SU-DHL-6 (cell line): ENCODE data around the gene PDCD7.

Experiments
- H2AFZ ChIP-seq: fragments of 200-600 bp; sonication (generic); 2 replicates; pipeline ENCODE4 v1.6.1; 2014; ENCODE audit warnings: low read depth, mild to moderate bottlenecking, moderate library complexity, mixed read lengths, antibody characterized with exemption, low read length; ENCODE audit not compliant: severe bottlenecking
- H3F3A ChIP-seq: fragments of 200-600 bp; shearing (Covaris generic); 2 replicates; pipeline ENCODE4 v1.6.0; 2016; ENCODE audit warnings: antibody characterized with exemption, mild to moderate bottlenecking; ENCODE audit not compliant: insufficient read depth
- H3K27ac ChIP-seq: fragments of 200-600 bp; sonication (generic); 2 replicates; pipeline ENCODE4 v1.5.1; 2016; ENCODE audit warnings: low read depth, mild to moderate bottlenecking, low read length, moderate library complexity, mixed read lengths
- H3K27me3 ChIP-seq: fragments of 200-600 bp; sonication (generic), shearing (Covaris generic); 2 replicates; pipeline ENCODE4 v1.6.0; 2014; ENCODE audit warnings: mild to moderate bottlenecking, low read length
- H3K36me3 ChIP-seq: fragments of 200-600 bp; sonication (generic); 2 replicates; pipeline ENCODE4 v1.6.1; 2014; ENCODE audit warnings: mild to moderate bottlenecking, low read length, mixed read lengths
- H3K4me2 ChIP-seq: fragments of 300-600, 200-600 bp; shearing (Covaris generic), sonication (generic); 2 replicates; pipeline ENCODE4 v1.6.0; 2014; ENCODE audit warnings: low read length, low read depth, mild to moderate bottlenecking; ENCODE audit not compliant: poor library complexity, severe bottlenecking
- H3K4me3 ChIP-seq: fragments of 200-600 bp; sonication (generic); 2 replicates; pipeline ENCODE4 v1.5.1; 2014; ENCODE audit warnings: antibody characterized with exemption, low read length, mild to moderate bottlenecking, mixed read lengths; ENCODE audit not compliant: insufficient read depth, poor library complexity, severe bottlenecking
- H3K79me2 ChIP-seq: fragments of 200-600 bp; sonication (generic); 2 replicates; pipeline ENCODE4 v1.6.1; 2014; ENCODE audit warnings: mild to moderate bottlenecking, low read length, moderate library complexity; ENCODE audit not compliant: insufficient read depth
- H3K9ac ChIP-seq: fragments of 200-600 bp; sonication (generic); 2 replicates; pipeline ENCODE4 v1.7.0; 2014; ENCODE audit warnings: mild to moderate bottlenecking, low read length
- H3K9me2 ChIP-seq: fragments of 200-600 bp; sonication (generic); replicated peaks from 2 replicates; pipeline ENCODE4 v1.6.1; 2014; ENCODE audit warnings: low read length; ENCODE audit not compliant: insufficient read depth
- H3K9me3 ChIP-seq: fragments of 200-600 bp; sonication (generic); 2 replicates; pipeline ENCODE4 v1.6.1; 2014; ENCODE audit warnings: low read length, mixed read lengths; ENCODE audit not compliant: insufficient read depth
- H4K20me1 ChIP-seq: fragments of 200-600 bp; sonication (generic); 2 replicates; pipeline ENCODE4 v1.6.1; 2014; ENCODE audit warnings: low read depth, mild to moderate bottlenecking, antibody characterized with exemption, low read length, moderate library complexity, mixed read lengths
- EZH2phosphoT487 ChIP-seq: fragments of 200-600 bp; sonication (generic), shearing (Covaris generic); conservative IDR thresholded peaks from 2 replicates; pipeline ENCODE4 v1.6.1; 2018; ENCODE audit warnings: mild to moderate bottlenecking, antibody characterized with exemption, low read length, moderate library complexity, mixed read lengths
- TF ChIP-seq, protein P1 (sequence below): fragments of 200-600 bp; sonication (generic); IDR thresholded peaks from one replicate; pipeline ENCODE4 v1.5.1; 2017; ENCODE audit warnings: antibody characterized with exemption, mild to moderate bottlenecking, low read length, moderate library complexity; ENCODE audit not compliant: insufficient read depth, poor library complexity, severe bottlenecking

The PDCD7 gene

DNA sequence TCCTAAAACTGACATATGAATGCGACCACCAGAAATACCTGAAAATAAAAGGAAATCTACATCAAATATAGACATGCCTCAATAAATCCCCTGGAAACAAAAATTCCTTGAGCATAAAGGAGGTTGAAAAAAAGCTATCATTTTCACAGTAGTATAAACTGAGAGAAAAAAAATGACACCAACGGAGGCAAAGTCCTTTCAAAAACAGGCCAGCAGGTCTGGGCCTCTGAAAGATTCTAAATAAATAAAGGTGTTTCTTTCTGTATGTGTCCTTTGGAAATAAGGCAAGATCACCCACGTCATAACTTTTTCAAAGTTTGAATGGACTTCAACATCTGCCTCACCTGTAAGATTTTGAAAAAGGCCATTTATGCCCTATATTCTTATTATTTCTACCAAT is 46.6 kb upstream of the PDCD7 start:
- Histone ChIP-seq H3K9me2 (no peaks in the 10 kb centered on the region), H3K27me3 (no peaks in the 10 kb centered on the region), H3K9me3 (no peaks in the 10 kb centered on the region), H3K4me2 (no peak overlapping the region), H2AFZ (no peak overlapping the region), H3K9ac (no peak overlapping the region), H3K27ac (no peak overlapping the region), H3K79me2 (peaks cover 58% of the 10 kb centered on the region), H3K36me3 (peaks cover 22% of the 10 kb centered on the region; the same call in 1 of the 2 replicates), H3F3A (peaks cover 12% of the 10 kb centered on the region), H4K20me1 (no peaks in the 10 kb centered on the region), H3K4me3 (no peak overlapping the region)
- TF ChIP-seq EZH2phosphoT487, result no peak
- TF ChIP-seq, protein P1, sequence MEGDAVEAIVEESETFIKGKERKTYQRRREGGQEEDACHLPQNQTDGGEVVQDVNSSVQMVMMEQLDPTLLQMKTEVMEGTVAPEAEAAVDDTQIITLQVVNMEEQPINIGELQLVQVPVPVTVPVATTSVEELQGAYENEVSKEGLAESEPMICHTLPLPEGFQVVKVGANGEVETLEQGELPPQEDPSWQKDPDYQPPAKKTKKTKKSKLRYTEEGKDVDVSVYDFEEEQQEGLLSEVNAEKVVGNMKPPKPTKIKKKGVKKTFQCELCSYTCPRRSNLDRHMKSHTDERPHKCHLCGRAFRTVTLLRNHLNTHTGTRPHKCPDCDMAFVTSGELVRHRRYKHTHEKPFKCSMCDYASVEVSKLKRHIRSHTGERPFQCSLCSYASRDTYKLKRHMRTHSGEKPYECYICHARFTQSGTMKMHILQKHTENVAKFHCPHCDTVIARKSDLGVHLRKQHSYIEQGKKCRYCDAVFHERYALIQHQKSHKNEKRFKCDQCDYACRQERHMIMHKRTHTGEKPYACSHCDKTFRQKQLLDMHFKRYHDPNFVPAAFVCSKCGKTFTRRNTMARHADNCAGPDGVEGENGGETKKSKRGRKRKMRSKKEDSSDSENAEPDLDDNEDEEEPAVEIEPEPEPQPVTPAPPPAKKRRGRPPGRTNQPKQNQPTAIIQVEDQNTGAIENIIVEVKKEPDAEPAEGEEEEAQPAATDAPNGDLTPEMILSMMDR, result no peak

DNA sequence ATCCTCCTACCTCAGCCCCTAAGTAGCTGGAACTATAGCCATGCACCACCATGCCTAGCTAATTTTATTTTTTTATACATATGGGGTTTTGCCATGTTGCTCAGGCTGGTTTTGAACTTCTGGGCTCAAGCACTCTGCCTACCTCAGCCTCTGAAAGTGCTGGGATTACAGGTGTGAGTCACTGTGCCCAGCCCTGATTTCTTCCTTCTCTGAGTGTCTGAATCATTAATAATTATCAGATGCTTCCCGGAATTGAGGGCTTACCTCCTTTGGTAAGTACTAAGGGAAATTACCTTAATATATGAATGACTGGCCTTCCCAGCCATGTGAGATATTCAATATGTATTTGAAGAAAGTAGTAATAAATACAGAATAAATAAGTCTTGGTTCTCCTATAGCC is 44.3 kb upstream of the PDCD7 start:
- H3K36me3 ChIP-seq, result peaks cover 22% of the 10 kb centered on the region; the same call in 1 of the 2 replicates
- H3K9me3 ChIP-seq, result no peaks in the 10 kb centered on the region
- no peaks in the 10 kb centered on the region for H4K20me1 ChIP-seq
- no peak overlapping the region for H2AFZ ChIP-seq
- H3K79me2 ChIP-seq, result peaks cover 37% of the 10 kb centered on the region
- peaks cover 12% of the 10 kb centered on the region for H3F3A ChIP-seq
- no peak overlapping the region for H3K4me2 ChIP-seq
- no peak overlapping the region for H3K27ac ChIP-seq
- H3K9ac ChIP-seq, result no peak overlapping the region
- H3K4me3 ChIP-seq, result no peak overlapping the region
- no peaks in the 10 kb centered on the region for H3K27me3 ChIP-seq
- TF ChIP-seq, protein P1, result no peak
- no peak for TF ChIP-seq EZH2phosphoT487
- no peaks in the 10 kb centered on the region for H3K9me2 ChIP-seq

DNA sequence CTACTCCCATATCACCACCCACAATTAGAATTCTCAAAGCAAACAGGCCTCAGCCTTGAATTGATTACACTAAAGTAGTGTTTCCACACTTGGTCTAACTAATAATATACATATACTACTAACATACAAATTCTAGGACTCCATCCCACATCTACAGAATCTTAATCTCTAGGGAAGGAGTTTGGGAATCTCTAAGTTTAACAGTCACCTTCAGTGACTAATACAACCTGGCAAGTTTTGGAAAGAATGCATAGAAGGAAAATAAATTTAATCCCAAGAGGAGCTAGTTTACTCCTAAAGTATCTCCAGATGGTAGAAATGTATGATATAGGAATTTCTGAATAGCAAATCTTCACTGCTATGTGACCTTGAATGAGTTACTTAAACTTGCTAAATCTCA is 42.4 kb upstream of the PDCD7 start:
- no peak for TF ChIP-seq EZH2phosphoT487
- TF ChIP-seq, protein P1, result no peak
- H3K79me2 ChIP-seq, result peaks cover 20% of the 10 kb centered on the region
- H4K20me1 ChIP-seq, result no peaks in the 10 kb centered on the region
- H3K4me2 ChIP-seq, result no peak overlapping the region
- no peak overlapping the region for H2AFZ ChIP-seq
- peaks cover 4% of the 10 kb centered on the region; the same call in 1 of the 2 replicates for H3F3A ChIP-seq
- H3K27ac ChIP-seq, result no peak overlapping the region
- H3K9me2 ChIP-seq, result no peaks in the 10 kb centered on the region
- no peaks in the 10 kb centered on the region for H3K9me3 ChIP-seq
- H3K27me3 ChIP-seq, result no peaks in the 10 kb centered on the region
- no peak overlapping the region for H3K4me3 ChIP-seq
- no peak overlapping the region for H3K9ac ChIP-seq
- peaks cover 22% of the 10 kb centered on the region; the same call in 1 of the 2 replicates for H3K36me3 ChIP-seq
